K562 (cell line): Measurements from ENCODE around the gene FKBP2. TPM values are rescaled to one million over a fixed set of nuclear protein-coding genes. Genes with fewer than 3 reads are reported as not detected.

Source experiments
- ATAC-seq: fragments of 200-7000 bp; cut with Tn5 transposase; 3 replicates; pipeline ENCODE4 v1.9.1; 2020; ENCODE audit warnings: moderate library complexity
- BruUV-seq: library from RNA; stranded (reverse); fragments of 400-500 nt; replicated peaks from 2 replicates; lab custom pipeline; 2021; lab: Mats Ljungman, UMichigan
- CTCF ChIA-PET: fragments of 300-600 bp; formaldehyde crosslinking; extraction: SDS; loops from one replicate; lab custom pipeline; 2021; ENCODE audit warnings: low intra/inter-chr PET ratio; lab: Yijun Ruan, JAX
- POLR2A ChIA-PET: fragments of 300-600, 350-650 bp; sonication (Branson Sonifier 250); formaldehyde crosslinking; extraction: SDS; loops from one replicate; lab custom pipeline; 2021; ENCODE audit warnings: antibody characterized with exemption, inconsistent platforms; lab: Yijun Ruan, JAX
- DNase-seq, 4 experiments: peaks; one replicate each; pipeline versions ENCODE4 v3.0.0 to v3.0.0-alpha.2; 2011 to 2018; ENCODE audit warnings: low spot score in 3 of 4, mixed read lengths in 3 of 4; ENCODE audit errors: extremely low read depth in 1 of 4
- FAIRE-seq: peaks from 2 replicates; lab custom pipeline; 2011; peaks lifted over from hg19 to GRCh38; lab: Jason Lieb, UNC
- H2AFZ ChIP-seq: 2 replicates; pipeline ENCODE4 v1.6.0; 2011; ENCODE audit warnings: low read depth, low read length, control low read depth, inconsistent platforms
- H3K27ac ChIP-seq: fragments of 200-600 bp; 3 replicates; pipeline ENCODE4 v1.8.0; 2011; ENCODE audit warnings: low read depth, mild to moderate bottlenecking, control low read depth, inconsistent platforms, low read length, moderate library complexity, mixed read lengths; ENCODE audit errors: extremely low read depth
- H3K27me3 ChIP-seq, 2 experiments: fragments of 300-600 bp in 1 of 2; 2 replicates in 1 of 2; 3 replicates in 1 of 2; pipeline versions ENCODE4 v1.6.0 to v1.8.0; 2011; ENCODE audit warnings: inconsistent platforms in 2 of 2, low read length in 2 of 2, mild to moderate bottlenecking in 1 of 2, mixed read lengths in 1 of 2, moderate library complexity in 1 of 2; ENCODE audit not compliant: control insufficient read depth in 2 of 2, insufficient read depth in 2 of 2
- H3K36me3 ChIP-seq: fragments of 300-600 bp; 3 replicates; pipeline ENCODE4 v1.8.0; 2011; ENCODE audit warnings: mild to moderate bottlenecking, low read length, inconsistent platforms; ENCODE audit not compliant: control insufficient read depth, insufficient read depth
- H3K4me1 ChIP-seq, 2 experiments: fragments of 200-600 bp in 1 of 2; replicated peaks in 1 of 2; 2 replicates in 1 of 2; 3 replicates in 1 of 2; pipeline versions ENCODE4 v1.5.1 to v1.8.0; 2011; ENCODE audit warnings: inconsistent platforms in 2 of 2, low read length in 2 of 2, mild to moderate bottlenecking in 1 of 2, mixed read lengths in 1 of 2, moderate library complexity in 1 of 2; ENCODE audit not compliant: control insufficient read depth in 2 of 2, insufficient read depth in 2 of 2
- H3K4me2 ChIP-seq: 2 replicates; pipeline ENCODE4 v1.6.1; 2011; ENCODE audit warnings: low read length, control low read depth, inconsistent platforms, mixed read lengths; ENCODE audit not compliant: insufficient read depth
- H3K4me3 ChIP-seq: fragments of 200-600 bp; sonication (generic), shearing (Covaris generic); 2 replicates; pipeline ENCODE4 v1.5.1; 2016; ENCODE audit warnings: control low read depth, inconsistent platforms
- H3K79me2 ChIP-seq: fragments of 200-600 bp; 3 replicates; pipeline ENCODE4 v1.8.0; 2011; ENCODE audit warnings: low read length, inconsistent platforms; ENCODE audit not compliant: control insufficient read depth, insufficient read depth
- H3K9ac ChIP-seq, 2 experiments: 2 replicates each; pipeline versions ENCODE4 v1.6.0 to v1.6.1; 2011; ENCODE audit warnings: low read depth in 2 of 2, low read length in 2 of 2, control low read depth in 1 of 2, inconsistent platforms in 1 of 2, mild to moderate bottlenecking in 1 of 2, mixed read lengths in 1 of 2; ENCODE audit not compliant: insufficient read depth in 1 of 2
- H3K9me1 ChIP-seq: one replicate; pipeline ENCODE4 v1.6.0; 2011; ENCODE audit warnings: inconsistent platforms, mild to moderate bottlenecking, low read length, moderate library complexity; ENCODE audit not compliant: control insufficient read depth, insufficient read depth
- H3K9me3 ChIP-seq: replicated peaks from 2 replicates; pipeline ENCODE4 v1.5.1; 2011; ENCODE audit warnings: low read depth, low read length, inconsistent platforms; ENCODE audit not compliant: control insufficient read depth, insufficient read depth
- H4K20me1 ChIP-seq: replicated peaks from 2 replicates; pipeline ENCODE4 v1.6.1; 2011; ENCODE audit warnings: low read length, inconsistent platforms, mixed read lengths; ENCODE audit not compliant: control insufficient read depth, insufficient read depth
- BCLAF1 ChIP-seq, 2 experiments: fragments of 450-650 bp in 1 of 2; IDR thresholded peaks; 2 replicates each; pipeline ENCODE4 v1.6.1; 2011 to 2017; ENCODE audit warnings: low read depth in 2 of 2, antibody characterized with exemption in 1 of 2, borderline replicate concordance in 1 of 2, low read length in 1 of 2, mild to moderate bottlenecking in 1 of 2, mixed read lengths in 1 of 2; ENCODE audit not compliant: control insufficient read depth in 1 of 2
- HNRNPUL1 ChIP-seq: fragments of 200-400 bp; formaldehyde crosslinking; IDR thresholded peaks from 2 replicates; pipeline ENCODE4 v1.6.1; 2017; ENCODE audit warnings: low read length
- NKRF ChIP-seq: fragments of 450-650 bp; IDR thresholded peaks from 2 replicates; pipeline ENCODE4 v1.6.1; 2016; ENCODE audit warnings: borderline replicate concordance
- RBFOX2 ChIP-seq: fragments of 200-400 bp; formaldehyde crosslinking; IDR thresholded peaks from 2 replicates; pipeline ENCODE4 v1.6.1; 2017; ENCODE audit warnings: low read depth, mild to moderate bottlenecking, low read length, moderate library complexity
- ZBTB9 ChIP-seq: fragments of 450-650 bp; formaldehyde crosslinking; IDR thresholded peaks from 2 replicates; pipeline ENCODE4 v1.4.0; 2020; ENCODE audit warnings: mild to moderate bottlenecking, moderate library complexity
- WGBS: fragments of 100-300 bp; shearing (Covaris generic); methylation state at CpG from one replicate; pipeline ENCODE4 v1.1.6; 2016; ENCODE audit warnings: low coverage, mixed read lengths; ENCODE audit not compliant: insufficient coverage; ENCODE audit errors: missing lambda C conversion rate; 5-methylcytosine and 5-hydroxymethylcytosine counted together
- in situ Hi-C: fragments of 300-500 bp; cut with MboI; formaldehyde crosslinking; loops from 4 replicates; pipeline ENCODE4 v1.15.0; 2018; ENCODE audit warnings: inconsistent platforms, mixed read lengths
- intact Hi-C: fragments of 100-400 bp; cut with micrococcal nuclease; formaldehyde crosslinking; loops from 2 replicates; pipeline ENCODE4 v1.14.2; 2022
- polyA plus RNA-seq, 8 experiments: library from polyadenylated mRNA; depleted of rRNA in 4 of 8; stranded (reverse) in 5 of 8; unstranded in 3 of 8; fragments of >200 nt; fragmentation: Nextera tagmentation in 2 of 8; fragmentation: Illumina TruSeq in 1 of 8; extraction: Ambion mirVana in 2 of 8; extraction: Trizol in 1 of 8; gene quantifications; 2 replicates each; pipeline versions ENCODE4 v1.2.1 to v1.2.3, GENCODE V29; 2011 to 2014; ENCODE audit warnings: inconsistent platforms in 1 of 8, missing spikeins in 1 of 8
- total RNA-seq, 7 experiments: library from RNA; depleted of rRNA in 6 of 7; stranded (reverse); fragments of >200 nt in 6 of 7; fragmentation: Illumina TruSeq in 2 of 7; extraction: Trizol in 2 of 7; gene quantifications; 2 replicates each; pipeline versions ENCODE4 v1.2.1 to v1.2.3, GENCODE V29; 2011 to 2021; ENCODE audit warnings: low replicate concordance in 1 of 7

The FKBP2 gene
- total and polyA plus RNA-seq, 9 of the 15 experiments (the other 6 are each of a cell fraction or from before 2014, with no cell fraction given): 3.5 to 151 (median 58.1) TPM

GRCh38 chr11:64255135-64256128 lies 14.5 kb downstream of the FKBP2 start:
- no peak for TF ChIP-seq HNRNPUL1
- TF ChIP-seq RBFOX2: peak; percentile 2
- no peak overlapping the region for H2AFZ ChIP-seq
- H3K9me1 ChIP-seq: no peaks in the 10 kb centered on the region
- intact Hi-C loops: no loop called here
- CTCF ChIA-PET: no interaction called here
- in situ Hi-C loops: no loop called here
- H3K4me2 ChIP-seq: no peak overlapping the region
- no peak overlapping the region for H3K4me3 ChIP-seq
- BruUV-seq: no TSS peak
- no peaks in the 10 kb centered on the region for H3K9me3 ChIP-seq
- no peak for DNase-seq
- POLR2A ChIA-PET: interaction anchor here (0.9 to 4.4 kb wide), 4 partner anchors 9 to 49 kb away, joined by 3 to 43 read pairs (median 4); partner anchors contain the start of gene FERMT3
- H3K27me3 ChIP-seq: no peaks in the 10 kb centered on the region
- peaks cover 27% of the 10 kb centered on the region for H3K79me2 ChIP-seq
- WGBS: 88% methylated on average over 28 of the region's 35 CpGs
- H3K4me1 ChIP-seq: peaks cover 9 to 69% of the 10 kb centered on the region in 2 experiments; a peak in 4 of 5 replicates
- H4K20me1 ChIP-seq: peaks cover 11% of the 10 kb centered on the region
- H3K36me3 ChIP-seq: peaks cover 66% of the 10 kb centered on the region
- no peak overlapping the region for H3K27ac ChIP-seq
- FAIRE-seq: no peak
- H3K9ac ChIP-seq: peak overlapping the region in 1 of 2 experiments; percentile 66; a peak in 2 of 4 replicates
- no peak for ATAC-seq

- Histone ChIP-seq H3K4me3 (no peak overlapping the region), H3K9ac (peak overlapping the region in 1 of 2 experiments; percentile 76; a peak in 2 of 4 replicates), H3K79me2 (peaks cover 27% of the 10 kb centered on the region), H3K9me1 (no peaks in the 10 kb centered on the region), H2AFZ (no peak overlapping the region), H3K4me1 (peaks cover 6 to 60% of the 10 kb centered on the region in 2 experiments; a peak in 4 of 5 replicates), H3K27ac (no peak overlapping the region), H3K36me3 (peaks cover 75% of the 10 kb centered on the region), H3K4me2 (no peak overlapping the region), H4K20me1 (peaks cover 11% of the 10 kb centered on the region), H3K9me3 (no peaks in the 10 kb centered on the region), H3K27me3 (no peaks in the 10 kb centered on the region)
- intact Hi-C loops (no loop called here), in situ Hi-C loops (no loop called here)
- ChIA-PET POLR2A (interaction anchor here (0.9 to 4.4 kb wide), 2 partner anchors 8 to 13 kb away, joined by 4 to 43 read pairs; no protein-coding TSS in a partner anchor), CTCF (no interaction called here)
- ATAC-seq: no peak
- no peak for DNase-seq
- WGBS: 95% methylated on average over 13 of the region's 15 CpGs
- no TSS peak for BruUV-seq
- FAIRE-seq: no peak
- TF ChIP-seq BCLAF1 (IDR thresholded peaks at IDR 0.05; ENCODE audit: borderline replicate concordance in 1 of 2, control insufficient read depth in 1 of 2, low read depth in 2 of 2, low read length in 1 of 2) (no peak), ZBTB9 (CRISPR knock-in tag) (no peak), RBFOX2 (peak; percentile 18; the same call in 1 of the 2 replicates), NKRF (no peak)
Measured at GRCh38 chr11:64256300-64256699, 15.4 kb downstream of the FKBP2 start.
